AML-193 (cell line): ENCODE measurements around the gene HHIPL2.

Experiments
- DNase-seq, 2 experiments: peaks; one replicate each; lab custom pipeline; 2025; lab: John Stamatoyannopoulos, UW

Gene HHIPL2

GRCh38 chr1:222547944-222548671 lies at the start of gene HHIPL2:
HHIPL2 (minus strand) TSS chr1:222548104; CDS start chr1:222548044, 60 bp downstream.
- DNase-seq: no peak

DNA sequence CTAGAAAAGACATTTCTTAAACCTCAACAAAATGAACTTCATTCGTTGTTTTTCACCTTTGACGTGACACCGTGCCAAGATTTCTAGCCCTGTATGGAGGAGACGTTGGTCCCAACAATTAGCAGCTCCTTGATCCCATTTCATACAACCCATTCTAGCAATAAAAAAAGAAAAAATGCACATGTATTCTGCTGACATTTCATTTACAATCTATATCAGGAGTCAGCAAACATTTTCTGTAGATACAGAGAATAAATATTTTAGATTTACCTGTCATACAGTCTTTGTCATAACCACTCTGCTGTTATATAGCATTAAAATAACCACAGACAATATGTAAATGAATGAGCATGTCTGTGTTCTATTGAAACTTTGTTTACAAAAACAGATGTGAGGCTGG lies 48.8 kb upstream of the HHIPL2 start:
- no peak for DNase-seq

DNA sequence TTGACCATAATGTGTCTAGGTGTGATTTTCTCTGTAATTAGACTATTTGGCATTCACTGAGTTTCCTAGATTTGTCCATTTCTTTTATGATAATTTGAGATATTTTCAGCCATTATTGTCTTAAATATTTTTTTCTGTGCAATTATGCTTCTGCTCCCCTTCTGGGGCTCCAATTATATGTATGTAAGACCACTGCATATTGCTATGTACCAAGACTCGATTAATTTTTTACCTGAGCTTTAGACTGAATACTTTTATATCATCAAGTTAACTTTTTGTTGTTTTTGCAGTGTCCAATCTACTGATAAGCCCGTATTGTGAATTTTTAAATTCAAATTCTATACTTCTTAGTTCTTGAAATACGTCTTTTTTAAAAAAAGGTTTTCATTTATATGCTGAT lies 46.9 kb upstream of the HHIPL2 start:
- no peak for DNase-seq

GRCh38 chr1:222592171-222592570 lies 44.3 kb upstream of the HHIPL2 start:
- DNase-seq: no peak

GRCh38 chr1:222589462-222590302 lies 41.8 kb upstream of the HHIPL2 start, which contains the start of gene TAF1A:
TAF1A (minus strand) TSS chr1:222589933.
- DNase-seq: peak; percentile 73 to 81

GRCh38 chr1:222588135-222588534 lies 40.2 kb upstream of the HHIPL2 start:
- DNase-seq: no peak

- DNase-seq: no peak
These were observed 38.9 kb upstream of the HHIPL2 start for GRCh38 chr1:222586842-222587241.

GRCh38 chr1:222583079-222583478 lies 35.2 kb upstream of the HHIPL2 start:
- peak; percentile 70 to 71 for DNase-seq

- no peak for DNase-seq
These were observed 34.3 kb upstream of the HHIPL2 start for GRCh38 chr1:222582099-222582774.

GRCh38 chr1:222579316-222579715 lies 31.4 kb upstream of the HHIPL2 start:
- DNase-seq: no peak

GRCh38 chr1:222570837-222571236 lies 22.9 kb upstream of the HHIPL2 start:
- no peak for DNase-seq

GRCh38 chr1:222561656-222562055 lies 13.8 kb upstream of the HHIPL2 start:
- no peak for DNase-seq

DNA sequence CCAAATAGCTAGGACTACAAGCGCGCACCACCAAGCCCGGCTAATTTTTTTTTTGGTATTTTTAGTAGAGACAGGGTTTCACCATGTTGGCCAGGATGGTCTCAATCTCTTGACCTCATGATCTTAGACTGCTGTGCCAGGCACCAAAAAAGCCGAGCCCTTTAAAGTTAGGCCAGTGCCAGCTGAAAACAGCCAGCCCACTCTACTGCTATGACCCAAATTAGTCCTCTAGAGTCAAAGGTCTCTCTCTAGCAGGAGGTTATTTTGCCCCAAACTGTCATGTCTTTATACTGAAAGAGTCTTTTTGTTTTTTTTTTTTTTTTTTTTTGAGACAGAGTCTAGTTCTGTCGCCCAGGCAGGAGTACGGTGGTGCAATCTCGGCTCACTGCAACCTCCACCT lies 9.7 kb upstream of the HHIPL2 start:
- DNase-seq: no peak

GRCh38 chr1:222557148-222557547 lies 9.2 kb upstream of the HHIPL2 start:
- no peak for DNase-seq

DNA sequence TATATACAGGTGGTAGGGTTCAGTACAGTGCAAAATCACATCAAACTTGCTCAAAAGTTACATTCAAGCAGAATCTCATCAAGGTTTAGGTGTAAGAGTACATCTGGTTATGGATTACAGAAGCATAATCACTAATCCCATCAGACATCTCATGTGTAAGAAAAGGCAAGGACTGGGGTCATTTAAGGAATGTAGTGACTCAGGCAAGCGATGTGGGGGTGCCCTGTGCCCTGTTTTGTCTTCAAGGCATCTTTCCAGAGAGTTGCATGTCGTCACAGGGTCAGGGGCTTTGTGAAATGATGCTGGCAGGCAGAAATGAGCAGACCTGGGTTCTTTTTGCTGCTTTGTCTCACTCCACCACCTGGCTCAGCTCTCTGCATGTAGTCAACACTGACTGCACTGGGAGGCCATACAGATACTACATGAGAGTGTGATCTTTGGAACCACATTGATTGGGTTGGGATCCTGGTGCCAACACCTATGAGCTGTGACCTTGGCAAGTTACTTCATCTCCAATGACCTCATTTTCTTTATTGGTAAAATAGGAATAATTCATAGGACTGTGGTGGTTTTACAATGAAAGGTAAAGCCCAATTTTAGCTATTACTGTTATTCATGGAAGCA lies 8.2 kb upstream of the HHIPL2 start:
- DNase-seq: no peak

DNA sequence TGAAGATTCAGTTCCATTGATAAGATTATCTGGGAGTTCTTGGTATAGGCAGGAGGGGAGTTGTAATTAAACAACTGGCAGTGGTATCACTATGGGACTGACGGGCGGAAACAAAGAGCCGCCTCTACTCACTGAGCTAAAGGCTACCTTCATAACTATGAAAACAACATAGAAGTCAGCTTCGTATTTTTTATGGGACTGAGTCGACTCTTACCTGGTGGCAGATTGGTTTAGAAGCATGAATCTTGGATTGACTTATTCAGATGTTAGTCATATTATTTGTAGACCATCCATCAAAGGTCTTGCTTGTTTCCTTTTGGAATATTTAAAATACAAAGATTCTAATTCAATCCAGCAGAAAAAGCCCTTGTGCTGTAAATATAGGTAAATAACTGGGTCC lies 6.3 kb upstream of the HHIPL2 start:
- DNase-seq: no peak

DNA sequence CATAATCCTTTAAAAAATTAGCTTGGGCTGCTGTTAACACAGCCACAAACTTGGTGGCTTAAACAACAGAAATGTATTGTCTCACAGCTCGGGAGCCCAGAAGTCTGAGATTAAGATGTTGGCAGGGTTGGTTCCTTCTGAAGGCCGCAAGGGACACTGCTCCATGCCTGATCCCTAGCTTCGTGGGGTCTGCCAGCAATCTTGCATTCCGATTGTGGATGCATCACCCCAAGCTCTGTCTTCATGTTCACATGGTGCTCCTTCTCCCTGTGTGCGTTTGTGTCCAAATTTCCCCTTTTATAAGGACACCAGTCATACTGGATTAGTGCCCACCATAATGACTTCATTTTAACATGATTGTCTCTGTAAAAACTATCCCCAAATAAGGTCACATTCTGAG lies 5.0 kb upstream of the HHIPL2 start:
- no peak for DNase-seq

DNA sequence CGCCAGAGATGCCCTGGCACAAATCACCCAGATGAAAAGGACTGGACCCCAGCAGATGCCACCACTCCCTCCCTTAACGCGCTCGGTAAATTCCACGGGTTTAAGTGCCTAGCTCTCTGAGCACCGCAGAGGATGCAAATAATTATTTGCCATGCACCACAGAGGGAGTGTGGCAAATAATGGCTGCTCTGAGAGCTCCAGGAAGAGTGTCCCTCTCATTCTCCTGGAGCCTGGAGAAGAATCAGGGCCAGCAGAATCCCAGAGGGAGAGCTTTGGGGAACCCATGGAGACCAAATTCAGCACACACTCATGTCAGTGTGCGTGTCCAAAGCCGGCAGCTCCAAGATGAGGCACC lies 667 bp downstream of the HHIPL2 start:
- no peak for DNase-seq

GRCh38 chr1:222546548-222547259 lies 1.2 kb downstream of the HHIPL2 start:
- no peak for DNase-seq

DNA sequence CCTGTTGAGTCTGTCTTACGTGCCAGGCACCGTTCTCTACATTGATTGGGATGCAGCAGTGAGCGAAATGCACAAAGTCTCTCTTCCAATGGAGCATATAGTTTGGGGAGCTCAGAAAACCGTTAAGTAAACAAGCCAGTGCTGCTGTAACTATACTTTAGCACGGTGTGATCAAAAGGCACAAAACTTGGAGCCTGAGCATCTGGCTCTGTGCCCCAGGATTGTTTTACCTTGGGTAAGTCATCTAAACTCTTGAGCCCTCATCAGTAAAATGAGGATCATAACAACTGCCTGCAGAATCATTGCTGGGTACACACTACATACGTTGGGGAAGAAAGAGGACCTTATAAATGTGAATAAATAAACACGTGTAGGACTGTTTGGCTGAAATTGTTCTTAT lies 1.8 kb downstream of the HHIPL2 start:
- no peak for DNase-seq

DNA sequence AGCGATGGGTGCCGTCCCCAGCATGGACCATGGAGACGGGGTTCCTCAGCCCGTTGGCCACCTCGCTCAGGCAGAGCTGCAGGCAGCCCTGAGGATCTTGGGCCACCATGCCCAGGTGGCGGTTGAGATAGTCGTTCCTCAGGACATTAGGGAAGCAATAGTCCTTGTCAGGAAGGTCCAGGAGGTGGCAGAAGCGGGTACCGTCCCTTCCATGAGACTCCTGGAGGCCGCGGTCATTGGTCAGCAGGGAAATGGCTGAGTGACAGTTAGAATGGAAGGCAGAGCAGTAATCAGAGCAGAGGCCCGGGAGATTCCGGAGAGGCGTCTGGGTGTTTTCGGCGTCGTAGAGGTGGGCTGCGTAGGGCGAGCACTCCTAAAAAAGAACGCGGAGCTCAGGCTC lies 4.1 kb downstream of the HHIPL2 start:
- no peak for DNase-seq

GRCh38 chr1:222540598-222540995 lies 7.3 kb downstream of the HHIPL2 start:
- DNase-seq: no peak
